Measurements from ENCODE around the gene UPP1. TPM values are rescaled to one million over a fixed set of nuclear protein-coding genes. Genes with fewer than 3 reads are reported as not detected.
A peak's percentile ranks its signal among the peaks of the same experiment; 100 is the strongest.

UPP1 gene
- total and polyA plus RNA-seq, 10 of the 15 experiments (the other 5 are each of a cell fraction or from before 2014, with no cell fraction given): 0.93 to 7.9 (median 3.8) TPM

GRCh38 chr7:48084727-48085432 lies 4.2 kb upstream of the UPP1 start (continued):
- peak; percentile 100 for TF ChIP-seq SKIL (IDR thresholded peaks at IDR 0.05; ENCODE audit: low read depth, poor library complexity, severe bottlenecking)
- no peak for TF ChIP-seq CBX3 (IDR thresholded peaks at IDR 0.05; ENCODE audit: borderline replicate concordance, low read depth)
- peak; percentile 32; the same call in 1 of the 2 replicates for TF ChIP-seq ATF3 (IDR thresholded peaks at IDR 0.05; ENCODE audit: borderline replicate concordance, extremely low read depth, low read depth, low read length)
- TF ChIP-seq ZNF592 (IDR thresholded peaks at IDR 0.05): no peak; the same call in 1 of the 2 replicates
- TF ChIP-seq SUPT20H (IDR thresholded peaks at IDR 0.05; ENCODE audit: borderline replicate concordance, control insufficient read depth, low read depth, low read length): no peak
- TF ChIP-seq EGR1 (IDR thresholded peaks at IDR 0.05; ENCODE audit: borderline replicate concordance in 1 of 2, low read depth in 2 of 2, low read length in 2 of 2): no peak
- no peak for TF ChIP-seq IRF3 (IDR thresholded peaks at IDR 0.05)
- peak; percentile 80; the same call in 1 of the 2 replicates for TF ChIP-seq RELB (IDR thresholded peaks at IDR 0.05; ENCODE audit: low read depth)
- TF ChIP-seq PBX3 (IDR thresholded peaks at IDR 0.05; ENCODE audit: insufficient replicate concordance, low read depth, low read length): no peak
- TF ChIP-seq RBBP5 (conservative IDR thresholded peaks at IDR 0.05): no peak
- no peak for TF ChIP-seq KAT2A (conservative IDR thresholded peaks at IDR 0.05; ENCODE audit: control insufficient read depth, low read depth, low read length)
- TF ChIP-seq PML (IDR thresholded peaks at IDR 0.05; ENCODE audit: low read length): no peak; the same call in 1 of the 2 replicates
- no peak for TF ChIP-seq BRCA1 (IDR thresholded peaks at IDR 0.05; ENCODE audit: low read depth, low read length)
- no peak for TF ChIP-seq SIN3A (IDR thresholded peaks at IDR 0.05; ENCODE audit: low read depth, low read length)
- peak; percentile 47; the same call in 1 of the 2 replicates for TF ChIP-seq SMAD5 (IDR thresholded peaks at IDR 0.05; ENCODE audit: low read depth)
- TF ChIP-seq TCF7 (IDR thresholded peaks at IDR 0.05; ENCODE audit: borderline replicate concordance): peak; percentile 76; the same call in 1 of the 2 replicates
- TF ChIP-seq CHD4 (IDR thresholded peaks at IDR 0.05): no peak
